GM12873 (cell line): ENCODE measurements around the gene APELA.

Source experiments
- CTCF ChIP-seq: IDR thresholded peaks from 2 replicates; pipeline ENCODE4 v1.5.1; 2012; ENCODE audit warnings: low read depth, mild to moderate bottlenecking, moderate library complexity, low read length, control low read depth; ENCODE audit not compliant: insufficient read depth; ENCODE audit errors: missing control alignments

APELA gene

GRCh38 chr4:164876700-164877324 is at the start of gene APELA:
Gene APELA (plus strand): TSS chr4:164877178. CDS start chr4:164877332, 154 bp downstream.
- TF ChIP-seq CTCF = no peak

GRCh38 chr4:164828955-164829354 is 48.0 kb upstream of the APELA start:
- no peak for TF ChIP-seq CTCF

- no peak for TF ChIP-seq CTCF
Observed at GRCh38 chr4:164846566-164846965, 30.4 kb upstream of the APELA start.

GRCh38 chr4:164847016-164847415 is 30.0 kb upstream of the APELA start:
- TF ChIP-seq CTCF = no peak

- no peak for TF ChIP-seq CTCF
Observed at GRCh38 chr4:164847967-164848649, 28.9 kb upstream of the APELA start.

- TF ChIP-seq CTCF = no peak
Observed at GRCh38 chr4:164856396-164856795, 20.6 kb upstream of the APELA start.

GRCh38 chr4:164866817-164867490 is 10.0 kb upstream of the APELA start:
- TF ChIP-seq CTCF = no peak
